ENCODE data around the gene GTF2A1.

DNA sequence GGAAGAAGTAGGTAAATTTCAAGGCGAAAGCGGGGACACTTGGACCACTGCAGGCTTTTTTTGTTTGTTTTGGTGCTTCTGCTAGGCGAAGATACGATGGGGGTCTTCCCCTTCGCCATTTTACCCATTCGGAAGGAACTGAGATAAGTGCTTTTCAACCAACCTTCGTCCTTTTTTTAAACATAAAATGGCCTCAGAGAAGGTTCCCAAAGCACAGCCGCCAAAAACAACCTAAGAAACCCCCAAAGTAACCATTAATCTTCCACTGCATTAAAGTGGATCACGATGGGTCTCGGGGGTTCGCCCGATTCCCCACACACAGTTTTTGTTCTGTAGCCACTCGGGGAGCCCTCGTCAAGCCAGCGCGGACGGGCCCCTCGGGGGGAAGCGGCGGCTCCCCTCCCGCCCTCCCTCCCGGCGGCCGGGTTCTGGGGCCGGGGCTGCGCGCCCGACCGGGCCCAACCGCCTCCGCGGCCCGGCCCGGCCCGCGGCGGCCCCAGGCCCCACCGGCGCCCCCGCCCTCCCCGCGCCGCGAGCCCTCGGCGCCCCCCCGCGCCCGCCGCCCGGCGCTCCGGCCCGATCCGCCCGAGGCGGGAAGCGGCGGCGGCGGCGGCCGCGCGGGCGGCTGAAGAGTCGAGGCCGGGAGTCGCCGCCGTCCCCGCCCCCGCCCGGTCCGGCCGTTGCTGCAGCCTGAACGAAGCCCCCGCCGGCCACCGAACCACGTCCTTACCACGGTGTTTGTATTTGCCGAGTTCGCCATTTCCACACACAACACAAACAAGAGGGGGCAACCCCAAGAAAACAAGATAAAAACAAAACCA, 790 bp downstream of the GTF2A1 start:
- TF ChIP-seq SP1 (IDR thresholded peaks at IDR 0.05) (no peak), L3MBTL2 (conservative IDR thresholded peaks at IDR 0.05) (no peak), FOXM1 (IDR thresholded peaks at IDR 0.05; ENCODE audit: borderline replicate concordance) (no peak), FOXA1 (IDR thresholded peaks at IDR 0.05) (no peak), SUZ12 (IDR thresholded peaks at IDR 0.05) (no peak), HDGF (IDR thresholded peaks at IDR 0.05; ENCODE audit: borderline replicate concordance) (no peak), BHLHE40 (IDR thresholded peaks at IDR 0.05; ENCODE audit: borderline replicate concordance) (no peak), ELF4 (IDR thresholded peaks at IDR 0.05) (no peak)

Measured in HEK293T (cell line).